NCI-H146 treated with DMSO at 0.1 percent for 48 hours (cell line): ENCODE data around the gene ERMAP.
"Not testable (repeated sequence)": the region's sequence is repeated elsewhere in the genome, so short reads cannot be mapped to it uniquely, and the experiment has no call there.

ENCODE experiments used
- DNase-seq: peaks from one replicate; lab custom pipeline; 2025; ENCODE audit not compliant: unreplicated experiment; lab: John Stamatoyannopoulos, UW

ERMAP gene

GRCh38 chr1:42869751-42870150, 52.8 kb downstream of the ERMAP start:
- DNase-seq: not testable (repeated sequence)

DNA sequence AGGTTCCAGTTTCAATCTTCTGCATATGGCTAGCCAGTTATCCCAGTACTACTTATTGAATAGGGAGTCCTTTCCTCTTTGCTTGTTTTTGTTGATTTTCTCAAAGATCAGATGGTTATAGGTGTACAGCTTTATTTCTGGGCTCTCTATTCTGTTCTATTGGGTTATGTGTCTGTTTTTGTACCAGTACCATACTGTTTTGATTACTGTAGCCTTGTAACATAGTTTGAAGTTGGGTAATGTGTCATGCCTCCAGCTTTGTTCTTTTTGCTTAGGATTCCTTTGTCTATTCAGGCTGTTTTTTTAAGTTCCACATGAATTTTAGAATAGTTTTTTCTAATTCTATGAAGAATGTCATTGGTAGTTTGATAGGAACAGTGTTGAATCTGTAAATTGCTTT, 56.2 kb downstream of the ERMAP start:
- DNase-seq: not testable (repeated sequence)

GRCh38 chr1:42873670-42874069, 56.7 kb downstream of the ERMAP start:
- no peak for DNase-seq

GRCh38 chr1:42876009-42876408, 59.1 kb downstream of the ERMAP start:
- DNase-seq: peak; percentile 10

DNA sequence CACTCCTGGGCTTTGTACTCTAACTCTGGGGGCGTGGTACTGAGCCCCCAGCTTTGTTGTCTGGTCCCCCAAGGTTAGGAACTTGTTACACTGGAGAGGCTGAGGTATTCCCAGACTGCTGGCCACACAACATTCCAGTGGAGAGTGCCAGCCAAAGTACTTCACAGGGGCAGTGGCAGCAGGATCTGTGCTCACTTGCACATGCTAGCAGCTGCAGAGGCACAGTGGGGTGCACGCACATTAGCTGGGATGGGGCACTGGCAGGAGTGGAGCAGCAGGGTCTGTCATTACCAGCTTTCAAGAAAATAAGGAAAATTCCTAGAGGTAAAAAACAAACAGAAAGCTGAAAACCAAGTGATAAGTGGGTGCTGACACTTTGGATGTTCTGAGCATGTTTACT, 60.5 kb downstream of the ERMAP start:
- DNase-seq: no peak

DNA sequence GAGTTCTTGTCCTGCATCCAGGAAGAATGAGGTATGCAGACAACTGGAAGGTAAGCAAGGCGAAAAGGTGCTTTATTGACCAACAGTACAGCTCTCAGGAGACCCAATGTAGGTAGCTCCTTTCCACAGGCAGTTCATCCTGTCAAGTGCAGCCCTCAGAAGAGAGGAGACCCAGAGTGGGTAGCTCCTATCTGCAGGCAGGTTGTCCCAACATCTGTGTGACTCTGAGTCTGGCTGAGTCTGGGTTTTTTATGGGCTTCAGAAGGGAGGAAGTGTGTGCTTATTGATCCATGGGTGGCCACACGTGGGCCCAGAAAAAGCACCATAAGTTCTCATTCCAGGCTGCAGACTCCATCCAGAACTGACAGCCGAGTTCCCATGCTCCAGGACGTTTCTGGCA, 63.5 kb downstream of the ERMAP start:
- DNase-seq: no peak

DNA sequence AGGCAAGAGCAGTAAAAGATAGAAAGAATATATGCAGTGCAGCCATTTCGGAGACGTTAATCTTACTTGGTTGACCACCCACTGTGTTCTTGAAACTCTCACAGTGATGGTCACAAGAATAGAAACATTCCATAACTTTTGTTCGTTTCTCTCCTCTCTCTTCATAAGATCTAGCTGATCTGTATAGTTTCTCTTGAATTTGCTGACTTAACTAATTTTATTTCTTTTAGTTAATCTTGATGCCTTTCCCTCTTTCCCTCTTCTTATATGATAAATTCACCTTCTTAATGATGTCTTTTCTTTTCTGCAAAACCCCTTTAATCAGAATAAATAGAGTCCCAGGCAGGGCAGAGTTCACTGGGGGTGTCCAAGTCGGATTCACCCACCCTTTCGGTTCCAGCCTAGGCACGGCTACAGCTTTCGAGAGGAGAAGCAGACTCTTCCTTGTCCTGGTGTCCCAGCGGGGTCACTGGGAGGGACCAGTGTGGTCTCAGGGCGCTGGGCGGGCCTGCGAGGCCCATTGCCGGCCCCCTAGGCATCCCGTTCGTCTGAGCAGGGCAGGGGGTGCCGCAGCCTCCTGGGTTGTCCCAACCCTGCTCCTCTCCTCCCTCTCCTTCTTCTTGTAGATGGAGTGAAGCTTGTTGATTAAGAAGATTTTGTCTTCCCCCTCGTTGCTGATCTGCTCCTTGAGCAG, 69.3 kb downstream of the ERMAP start:
- DNase-seq: no peak

GRCh38 chr1:42886800-42887199, 69.9 kb downstream of the ERMAP start:
- no peak for DNase-seq

- DNase-seq: no peak
Observed at GRCh38 chr1:42887366-42887765, 70.4 kb downstream of the ERMAP start.

DNA sequence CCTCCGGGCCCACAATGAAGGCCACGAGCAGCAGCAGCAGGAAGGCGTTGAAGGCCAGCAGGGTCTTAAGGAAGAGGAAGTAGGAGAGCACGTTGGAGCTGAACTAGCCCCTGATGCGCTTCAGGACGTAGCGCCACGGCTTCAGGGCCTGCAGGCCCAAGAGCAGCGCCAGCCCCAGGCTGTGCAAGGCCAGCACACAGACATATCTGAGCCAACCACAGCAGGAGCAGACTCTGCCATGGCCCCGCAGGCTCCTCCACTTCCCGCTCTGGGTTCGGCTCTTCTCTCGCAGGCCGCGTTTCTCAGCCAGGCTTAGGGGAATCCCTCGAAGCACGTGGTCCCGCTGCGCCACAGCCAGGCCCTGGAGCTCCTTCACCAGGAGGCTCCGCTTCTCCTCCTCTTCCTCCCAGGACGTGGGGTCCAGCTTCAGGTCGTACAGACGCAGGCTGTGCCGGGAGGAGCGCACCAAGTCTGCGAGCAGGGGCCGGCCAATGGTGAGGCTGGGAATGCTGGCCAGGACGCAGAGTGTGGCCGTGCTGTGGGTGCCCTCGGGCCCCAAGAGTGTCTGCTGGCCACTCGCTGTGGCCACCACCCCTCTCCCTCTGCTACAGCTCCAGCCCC, 71.2 kb downstream of the ERMAP start:
- DNase-seq: no peak

DNA sequence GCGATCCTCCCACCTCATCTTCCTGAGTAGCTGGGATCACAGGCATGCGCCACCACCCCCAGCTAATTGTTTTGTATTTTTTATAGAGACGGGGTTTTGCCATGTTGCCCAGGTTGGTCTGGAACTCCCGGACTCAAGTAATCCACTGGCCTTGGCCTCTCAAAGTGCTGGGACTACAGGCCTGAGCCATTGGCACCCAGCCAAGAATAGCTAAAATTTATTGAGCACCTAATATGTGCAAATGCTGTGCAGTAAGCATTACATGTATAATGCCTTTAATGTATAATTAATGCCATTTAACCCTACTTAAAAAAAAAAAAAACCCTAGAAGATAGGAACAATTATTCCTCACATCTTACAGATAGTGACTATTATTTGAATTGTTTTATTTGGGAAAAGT, 72.3 kb downstream of the ERMAP start:
- no peak for DNase-seq

- no peak for DNase-seq
Observed at GRCh38 chr1:42891465-42892138, 74.7 kb downstream of the ERMAP start.
